AG08396 (cell line): ENCODE results near the gene RASSF3.
"Not testable (repeated sequence)": the region's sequence is repeated elsewhere in the genome, so short reads cannot be mapped to it uniquely, and the experiment has no call there.

Source experiments
- DNase-seq: peaks from one replicate; pipeline ENCODE4 v3.0.0; 2012; ENCODE audit warnings: low spot score, mixed read lengths

Gene RASSF3

GRCh38 chr12:64610079-64610659 is at the start of gene RASSF3:
Gene RASSF3 (plus strand): TSS chr12:64610495. CDS start chr12:64610633, 138 bp downstream.
- DNase-seq: peak; percentile 86

- DNase-seq: no peak
These were observed 48.8 kb upstream of the RASSF3 start for GRCh38 chr12:64561302-64562136.

- DNase-seq: no peak
These were observed 44.2 kb upstream of the RASSF3 start for GRCh38 chr12:64566122-64566521.

GRCh38 chr12:64566831-64567517 is 43.3 kb upstream of the RASSF3 start:
- no peak for DNase-seq

- no peak for DNase-seq
These were observed 42.7 kb upstream of the RASSF3 start for GRCh38 chr12:64567570-64567969.

GRCh38 chr12:64568298-64568697 is 42.0 kb upstream of the RASSF3 start:
- no peak for DNase-seq

- DNase-seq: no peak
These were observed 40.2 kb upstream of the RASSF3 start for GRCh38 chr12:64569923-64570691.

GRCh38 chr12:64571411-64571810 is 38.9 kb upstream of the RASSF3 start:
- DNase-seq: no peak

GRCh38 chr12:64572241-64572640 is 38.1 kb upstream of the RASSF3 start:
- no peak for DNase-seq

- DNase-seq: no peak
These were observed 35.5 kb upstream of the RASSF3 start for GRCh38 chr12:64574837-64575236.

- DNase-seq: no peak
These were observed 33.2 kb upstream of the RASSF3 start for GRCh38 chr12:64577046-64577445.

GRCh38 chr12:64578566-64578965 is 31.7 kb upstream of the RASSF3 start:
- no peak for DNase-seq

GRCh38 chr12:64580681-64581080 is 29.6 kb upstream of the RASSF3 start:
- DNase-seq: no peak

GRCh38 chr12:64582114-64582513 is 28.2 kb upstream of the RASSF3 start:
- no peak for DNase-seq

GRCh38 chr12:64582862-64583261 is 27.4 kb upstream of the RASSF3 start:
- no peak for DNase-seq

GRCh38 chr12:64583395-64583770 is 26.9 kb upstream of the RASSF3 start:
- DNase-seq: not testable (repeated sequence)

- DNase-seq: peak; percentile 35
These were observed 26.4 kb upstream of the RASSF3 start for GRCh38 chr12:64583771-64584421.

GRCh38 chr12:64585104-64585503 is 25.2 kb upstream of the RASSF3 start:
- DNase-seq: no peak

- no peak for DNase-seq
These were observed 22.8 kb upstream of the RASSF3 start for GRCh38 chr12:64587447-64587846.

- no peak for DNase-seq
These were observed 20.1 kb upstream of the RASSF3 start for GRCh38 chr12:64590183-64590582.

GRCh38 chr12:64595863-64596793 is 14.2 kb upstream of the RASSF3 start:
- no peak for DNase-seq
